HG02885 (cell line): Measurements from ENCODE around the gene RAI1.
A peak's percentile ranks its signal among the peaks of the same experiment; 100 is the strongest.

Experiments
- ATAC-seq: cut with Tn5 transposase; IDR thresholded peaks from one replicate; pipeline ENCODE4 v1.9.1; 2021; ENCODE audit warnings: mild to moderate bottlenecking; ENCODE audit not compliant: unreplicated experiment, poor library complexity

Gene RAI1

DNA sequence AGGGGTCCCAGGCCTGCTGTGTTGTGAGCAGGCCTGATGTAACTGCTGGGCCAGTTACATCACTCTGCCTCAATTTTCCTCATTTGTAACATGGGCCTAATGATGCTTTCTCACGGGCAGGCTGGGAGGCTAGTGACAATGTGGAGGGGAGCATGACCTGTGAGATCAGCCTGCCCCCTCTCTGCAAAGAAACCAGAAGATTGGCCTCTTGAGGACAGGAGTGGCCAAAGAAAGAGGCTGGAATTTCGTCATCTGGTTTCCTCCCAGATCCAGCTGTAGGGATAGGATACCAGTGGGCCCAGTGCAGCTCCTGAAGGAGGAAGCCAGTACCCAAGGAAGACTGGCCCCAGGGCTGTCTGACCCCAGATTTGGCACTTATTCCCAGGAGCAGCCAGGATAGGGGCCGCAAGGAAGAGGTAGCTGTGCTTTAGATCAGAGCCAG lies 156.1 kb downstream of the RAI1 start:
- ATAC-seq, result no peak

DNA sequence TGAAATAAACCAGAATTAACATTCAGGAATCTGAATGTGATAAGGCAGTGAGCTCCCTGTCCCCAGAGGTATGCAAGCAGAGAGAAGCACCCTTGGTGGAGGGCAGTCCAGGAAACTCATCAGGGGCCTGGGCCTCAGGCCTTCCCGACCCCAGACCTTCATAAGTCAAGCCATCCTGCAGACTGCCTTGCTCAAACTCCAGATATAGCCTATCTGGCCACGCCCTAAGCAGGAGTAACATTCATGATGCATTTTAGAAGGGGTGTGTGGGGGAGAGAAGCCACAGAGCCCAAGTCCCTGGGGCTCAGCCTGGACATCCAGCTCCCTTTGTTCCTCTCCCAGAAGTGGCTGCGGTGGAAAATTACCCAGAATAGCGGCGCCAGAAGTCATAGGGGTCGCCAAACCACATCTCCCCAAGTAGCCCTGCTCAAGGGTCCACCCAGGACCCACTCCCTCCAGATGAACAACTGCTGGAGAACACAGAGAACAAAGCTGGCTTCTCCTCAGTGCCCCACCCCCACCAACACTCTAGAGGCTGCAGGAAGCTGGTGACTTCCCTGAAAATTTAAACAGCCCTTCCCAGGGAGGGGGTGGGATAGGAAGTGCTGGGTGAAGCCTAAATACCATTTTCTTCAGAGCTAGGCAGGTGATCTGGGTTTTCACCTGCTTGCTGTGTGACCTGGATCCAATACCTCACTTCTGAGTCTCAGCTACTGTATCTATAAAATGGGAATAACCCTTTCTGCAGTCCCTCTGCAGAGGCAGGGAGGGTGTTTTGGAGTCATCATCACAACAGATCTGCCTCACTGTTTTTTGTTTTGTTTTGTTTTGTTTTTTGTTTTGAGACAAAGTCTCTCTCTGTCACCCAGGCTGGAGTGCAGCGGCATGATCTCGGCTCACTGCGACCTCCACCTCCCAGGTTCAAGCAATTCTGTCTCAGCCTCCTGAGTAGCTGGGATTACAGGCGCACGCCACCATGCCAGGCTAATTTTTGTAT lies 157.0 kb downstream of the RAI1 start:
- no peak for ATAC-seq

DNA sequence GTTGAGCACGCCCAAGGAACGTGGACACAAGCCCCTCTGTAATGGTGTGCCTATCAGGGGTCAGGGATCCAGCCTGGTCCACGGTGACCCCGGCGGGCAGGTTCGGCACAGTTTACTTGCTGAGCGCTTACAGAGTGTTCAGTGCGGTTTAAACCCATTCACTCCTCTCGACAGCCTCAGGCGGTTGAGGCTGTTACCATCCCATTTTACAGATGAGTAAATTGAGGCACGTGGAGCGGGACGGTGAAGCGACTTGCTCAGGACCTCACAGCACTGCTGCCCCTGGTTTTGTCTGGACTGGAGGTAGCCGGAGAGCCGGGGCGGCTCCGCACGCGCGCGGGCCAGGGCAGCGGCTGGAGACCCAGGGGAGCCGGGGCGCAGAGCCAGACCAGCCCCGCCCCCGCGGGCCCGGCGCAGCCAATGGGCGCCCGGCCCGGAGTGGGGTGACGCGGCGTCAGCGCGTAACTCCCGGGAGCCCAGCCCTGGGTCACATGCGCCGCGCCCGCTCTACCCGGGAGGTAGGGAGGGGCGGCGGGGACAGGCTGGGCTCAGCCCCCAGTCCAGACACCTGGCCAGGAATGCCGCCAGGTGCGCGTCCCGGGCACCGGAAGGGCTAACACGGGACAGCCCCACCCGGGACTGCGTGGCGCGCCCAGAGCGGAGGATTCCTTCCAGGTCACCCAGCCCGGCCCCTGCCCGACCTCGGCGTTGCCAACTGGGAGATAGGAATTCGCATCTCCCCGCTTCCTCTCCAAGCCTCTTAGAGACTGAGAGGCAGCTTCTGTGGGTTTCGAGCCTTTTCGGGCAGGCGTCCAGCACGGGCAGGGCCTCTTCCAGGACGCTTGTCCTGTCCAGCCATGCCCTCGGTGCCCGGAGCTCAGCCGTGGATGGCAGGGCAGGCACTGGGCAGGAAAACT lies 158.8 kb downstream of the RAI1 start:
- peak; percentile 72 for ATAC-seq

- no peak for ATAC-seq
Observed at GRCh38 chr17:17840751-17841591, 159.7 kb downstream of the RAI1 start.

DNA sequence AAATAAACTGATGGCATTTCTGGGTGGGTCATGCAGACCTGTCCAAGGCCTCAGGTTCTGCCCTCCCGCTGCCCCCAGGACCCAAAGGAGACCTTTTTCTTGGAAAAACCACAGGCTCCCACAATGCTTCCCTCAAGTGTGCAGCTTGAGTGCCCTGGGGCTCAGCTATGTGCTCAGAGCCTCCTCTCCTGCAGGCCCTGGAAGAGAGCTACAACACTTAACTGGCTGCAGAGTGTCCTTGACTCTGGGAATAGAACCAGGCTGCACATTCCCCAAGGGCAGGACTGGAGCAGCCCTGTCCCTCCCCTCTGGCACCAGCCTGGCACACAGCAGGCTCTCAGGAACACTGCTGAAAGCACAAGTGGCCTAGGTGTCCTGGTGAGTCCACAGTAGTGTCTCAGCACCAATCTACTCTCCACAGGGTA lies 160.4 kb downstream of the RAI1 start:
- ATAC-seq, result no peak

DNA sequence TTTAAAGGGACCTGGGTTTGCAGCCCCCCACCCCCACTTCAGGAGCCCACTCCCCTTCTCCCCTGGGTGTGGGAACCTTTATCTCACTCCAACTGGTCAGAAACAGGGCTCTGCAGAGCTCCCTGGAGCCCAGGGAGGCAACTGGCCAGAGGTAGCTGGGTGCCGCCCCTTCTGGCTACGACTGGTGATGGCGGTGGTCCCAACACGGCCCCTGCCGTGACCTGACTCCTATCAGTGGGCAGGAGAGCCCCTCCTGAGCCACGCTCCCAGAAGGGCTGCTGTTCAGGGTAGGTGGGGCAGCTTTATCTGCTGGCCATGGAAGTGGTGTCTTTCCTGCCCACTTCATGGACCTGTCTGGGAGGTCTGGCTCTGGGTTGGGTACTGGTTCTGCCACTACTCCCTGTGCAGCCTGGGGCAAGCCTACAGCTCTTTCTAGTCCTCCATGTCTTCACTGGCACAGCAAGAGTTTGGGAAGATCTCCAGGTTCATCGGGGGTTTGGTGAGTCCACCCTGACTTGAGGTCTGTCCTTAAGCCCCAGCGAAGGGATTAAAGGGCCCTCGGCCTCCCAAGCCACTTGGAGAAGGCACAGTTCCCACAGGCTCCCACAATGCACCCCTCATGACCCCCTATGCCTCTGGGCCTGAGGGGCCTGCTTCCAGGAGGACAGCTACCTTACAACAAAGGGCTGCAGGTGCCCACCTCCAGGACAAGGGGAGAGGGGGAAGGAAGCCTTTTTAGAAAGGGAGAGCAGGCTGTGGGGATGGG lies 161.0 kb downstream of the RAI1 start:
- ATAC-seq, result no peak

- ATAC-seq, result no peak
Observed at GRCh38 chr17:17843096-17843495, 161.8 kb downstream of the RAI1 start.

DNA sequence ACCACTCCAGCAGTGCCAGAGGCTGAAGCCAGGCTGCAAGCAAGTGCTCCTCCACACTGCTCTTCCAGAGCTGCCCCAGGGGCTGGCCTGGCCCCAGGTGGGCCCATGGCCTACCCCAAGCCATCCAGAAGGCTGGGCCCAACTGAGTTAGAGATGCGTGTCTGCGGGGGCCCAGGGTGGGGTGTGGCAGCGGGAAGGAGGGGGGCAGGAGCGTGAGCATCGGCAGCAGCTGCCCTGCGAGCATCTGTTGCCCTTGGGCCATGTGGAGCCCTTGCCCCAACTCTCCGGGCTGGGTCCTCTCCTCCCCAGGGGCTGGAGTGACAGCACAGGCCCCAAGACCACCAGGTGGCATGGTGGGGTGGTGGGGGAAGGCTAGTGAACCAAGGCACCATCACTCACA lies 162.8 kb downstream of the RAI1 start:
- no peak for ATAC-seq

- no peak for ATAC-seq
Observed at GRCh38 chr17:17844500-17844899, 163.2 kb downstream of the RAI1 start.

DNA sequence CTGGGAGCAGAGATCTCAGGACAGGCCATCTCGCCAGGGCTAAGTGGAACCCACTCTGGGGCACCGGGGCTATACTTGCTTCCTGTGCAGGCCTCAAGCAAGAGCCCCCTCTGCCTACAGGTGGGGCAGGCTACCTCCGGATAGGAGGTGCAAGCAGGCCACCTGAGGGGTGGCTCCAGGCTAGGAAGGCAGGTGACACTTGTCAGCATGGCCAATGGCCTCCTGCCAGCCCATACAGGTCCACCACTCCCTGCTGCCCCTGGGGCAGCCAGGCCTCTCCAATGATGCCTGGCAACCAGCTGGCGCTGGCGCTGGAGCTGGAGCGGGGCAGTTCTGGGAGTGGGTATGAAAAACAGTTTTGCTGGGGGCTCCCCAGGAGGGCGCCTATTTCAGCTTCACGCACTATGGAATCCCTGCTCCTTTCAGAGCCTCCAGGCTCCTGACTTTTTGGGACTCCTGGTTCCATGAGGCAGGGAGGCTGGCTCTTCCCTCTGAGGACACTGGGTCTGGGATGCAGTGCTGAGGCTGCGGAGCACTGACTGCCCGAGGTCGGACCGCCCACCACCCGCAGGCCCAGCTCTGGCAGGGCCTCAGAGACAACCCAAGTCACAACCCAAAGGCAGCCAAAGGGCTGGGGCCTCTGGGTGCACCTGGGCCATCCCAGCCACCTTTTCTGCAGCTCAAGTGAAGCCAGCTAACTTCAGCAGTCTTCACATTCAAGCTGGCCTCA lies 164.0 kb downstream of the RAI1 start:
- no peak for ATAC-seq

GRCh38 chr17:17846003-17846402 lies 164.7 kb downstream of the RAI1 start:
- no peak for ATAC-seq

DNA sequence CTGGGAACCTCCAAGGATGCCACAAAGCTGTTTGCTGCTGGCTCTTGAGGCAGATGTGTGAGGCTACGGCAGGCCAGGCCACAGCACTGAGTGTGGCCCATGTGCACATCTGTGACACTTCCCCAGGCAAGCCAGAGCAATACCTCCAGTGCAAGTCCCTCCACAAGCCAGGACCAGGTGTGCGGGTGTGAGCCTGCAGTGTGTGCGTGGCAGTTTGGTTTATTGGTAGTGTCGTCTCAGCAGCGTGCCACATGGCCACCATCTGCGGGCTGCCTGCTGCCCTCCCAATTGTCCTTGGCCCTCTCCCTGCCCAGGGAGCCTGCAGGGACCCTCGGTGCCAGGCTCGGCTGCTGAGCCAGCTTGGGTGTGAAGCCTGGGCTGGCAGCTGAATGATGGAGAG lies 165.4 kb downstream of the RAI1 start:
- ATAC-seq, result no peak

DNA sequence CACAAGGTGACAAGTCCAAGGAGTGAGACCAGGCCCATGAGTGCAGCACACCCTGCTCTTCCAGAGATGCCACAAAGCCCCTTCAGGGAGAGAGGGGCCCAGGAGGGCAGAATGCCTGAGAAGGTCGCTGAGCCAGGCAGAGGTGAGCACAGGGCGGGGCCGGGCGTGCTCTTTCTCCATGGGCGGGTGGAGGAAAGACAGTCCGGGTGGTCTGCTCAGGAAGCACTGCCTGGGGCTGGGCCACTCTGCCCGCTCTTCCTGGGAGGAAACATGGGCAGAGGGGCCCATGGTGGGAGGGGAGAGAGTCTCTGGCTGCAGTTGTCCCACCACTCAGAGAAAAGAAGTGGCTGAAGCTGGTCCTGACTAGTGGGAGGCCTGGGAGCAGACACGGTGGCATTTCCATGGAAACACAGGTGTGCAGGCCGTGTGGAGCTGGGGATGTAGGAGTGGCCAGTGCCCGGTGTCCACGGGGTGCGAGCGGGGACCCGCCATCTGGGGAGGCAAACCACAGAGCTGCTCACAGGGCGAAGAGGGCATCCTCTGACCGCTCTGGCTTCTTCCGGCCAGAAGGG lies 165.9 kb downstream of the RAI1 start:
- no peak for ATAC-seq

GRCh38 chr17:17847726-17848125 lies 166.5 kb downstream of the RAI1 start:
- no peak for ATAC-seq

DNA sequence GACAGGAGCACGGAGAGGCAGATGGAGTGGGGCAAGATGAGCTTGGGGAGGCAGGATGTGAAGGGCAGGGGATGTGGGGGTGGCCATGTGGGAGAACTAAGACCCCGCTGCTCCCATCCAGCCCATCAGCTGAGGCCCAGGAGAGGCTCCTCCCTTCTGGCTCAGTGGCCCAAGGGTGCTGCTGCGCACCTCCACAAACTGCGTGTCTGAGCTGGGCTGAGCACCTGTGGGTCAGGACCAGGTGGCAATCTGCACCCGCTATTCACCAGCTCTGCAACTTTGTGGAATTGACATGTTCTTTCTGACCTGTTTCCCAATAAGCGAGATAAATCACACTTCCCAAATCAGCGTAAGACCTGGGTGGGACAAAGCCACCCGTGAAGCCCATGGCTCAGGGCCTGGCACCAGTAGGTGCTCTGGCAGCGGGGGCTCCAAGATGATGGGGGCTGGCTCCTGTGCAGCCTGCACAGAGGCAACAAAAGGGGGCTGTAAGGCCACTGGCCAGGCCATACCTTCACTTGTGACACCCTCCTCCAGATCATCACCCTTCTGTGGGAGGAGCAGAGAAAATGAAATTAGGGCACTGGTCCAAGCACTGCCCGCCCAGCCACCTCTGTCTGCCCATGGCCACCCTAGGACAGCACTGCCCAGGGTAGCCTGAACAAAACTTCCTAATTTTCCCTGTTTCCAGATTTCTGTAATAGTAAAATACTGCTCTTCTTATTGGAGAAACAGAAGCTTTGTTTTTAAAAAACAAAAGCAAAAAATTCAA lies 167.2 kb downstream of the RAI1 start:
- ATAC-seq, result no peak

DNA sequence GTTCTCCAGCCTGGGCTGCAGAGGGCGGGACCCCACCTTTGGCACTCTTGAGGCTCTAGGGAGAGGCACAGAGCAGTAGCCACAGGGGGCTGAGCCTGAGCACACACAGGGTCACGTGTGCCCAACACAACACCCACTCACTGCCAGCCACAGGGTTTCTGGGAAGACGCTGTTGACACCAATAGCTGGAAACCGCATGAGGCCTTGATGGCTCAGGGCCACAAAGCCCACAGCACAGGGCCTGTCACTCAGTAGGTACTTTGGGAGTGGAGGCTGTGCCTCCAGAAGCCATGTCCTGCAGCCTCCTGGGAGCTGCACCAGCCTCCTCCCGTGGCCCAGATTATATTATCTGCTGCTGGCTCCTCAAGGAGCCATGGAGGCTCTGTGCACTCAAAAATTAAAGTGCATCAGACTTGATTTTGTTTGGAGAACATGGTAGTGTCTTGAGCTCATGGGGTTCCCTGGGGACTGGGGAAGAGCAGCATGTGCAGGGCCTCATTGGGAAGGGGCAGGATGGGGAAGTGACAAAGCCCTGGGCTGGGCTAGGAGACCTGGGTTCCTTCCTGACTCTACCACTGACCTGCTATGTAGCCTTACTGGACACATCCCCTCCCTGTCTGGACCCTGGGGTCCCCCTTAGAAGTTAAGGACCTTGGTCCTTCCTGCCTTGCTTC lies 168.0 kb downstream of the RAI1 start:
- peak; percentile 81 for ATAC-seq

- ATAC-seq, result no peak
Observed at GRCh38 chr17:17849845-17850373, 168.7 kb downstream of the RAI1 start.
